IMR-90 (cell line): ENCODE data around the gene RYR2. TPM values are rescaled to one million over a fixed set of nuclear protein-coding genes. Genes with fewer than 3 reads are reported as not detected.

Source experiments
- ATAC-seq: fragments of 200-7000 bp; cut with Tn5 transposase; 2 replicates; pipeline ENCODE4 v1.9.1; 2020; ENCODE audit warnings: low read depth, mild to moderate bottlenecking, moderate library complexity
- BruUV-seq: library from RNA; stranded (reverse); fragments of 400-500 nt; replicated peaks from 2 replicates; lab custom pipeline; 2021; lab: Mats Ljungman, UMichigan
- CTCF ChIA-PET: fragments of 300-600 bp; formaldehyde crosslinking; extraction: SDS; loops from one replicate; lab custom pipeline; 2021; ENCODE audit warnings: antibody characterized with exemption; lab: Yijun Ruan, JAX
- POLR2A ChIA-PET: fragments of 300-600 bp; sonication (Branson Sonifier 250); formaldehyde crosslinking; loops from one replicate; lab custom pipeline; 2022; ENCODE audit warnings: antibody characterized with exemption; ENCODE audit not compliant: unreplicated experiment; lab: Charles Lee
- DNase-seq: peaks from one replicate; pipeline ENCODE4 v3.0.0; 2013
- H2AFZ ChIP-seq: replicated peaks from 2 replicates; pipeline ENCODE3; 2013; ENCODE audit warnings: low read length, mild to moderate bottlenecking; ENCODE audit not compliant: poor library complexity
- H2AK5ac ChIP-seq: 2 replicates; pipeline ENCODE4 v1.6.1; 2013; ENCODE audit warnings: low read depth, low read length, inconsistent platforms
- H2AK9ac ChIP-seq: replicated peaks from 2 replicates; pipeline ENCODE3; 2013; ENCODE audit warnings: mild to moderate bottlenecking, low read depth, low read length, moderate library complexity; ENCODE audit not compliant: poor library complexity
- H2BK120ac ChIP-seq: 2 replicates; pipeline ENCODE4 v1.6.1; 2013; ENCODE audit warnings: low read depth, low read length, inconsistent platforms
- H2BK15ac ChIP-seq: 3 replicates; pipeline ENCODE4 v1.6.1; 2013; ENCODE audit warnings: low read depth, low read length, inconsistent platforms
- H2BK20ac ChIP-seq: 2 replicates; pipeline ENCODE4 v1.6.1; 2013; ENCODE audit warnings: low read depth, mild to moderate bottlenecking, inconsistent platforms, low read length, moderate library complexity
- H2BK5ac ChIP-seq: 2 replicates; pipeline ENCODE4 v1.6.1; 2013; ENCODE audit warnings: mild to moderate bottlenecking, low read depth, low read length, inconsistent platforms; ENCODE audit not compliant: poor library complexity, severe bottlenecking
- H3K14ac ChIP-seq: replicated peaks from 2 replicates; pipeline ENCODE4 v1.6.1; 2013; ENCODE audit warnings: low read depth, low read length, inconsistent platforms
- H3K18ac ChIP-seq: 2 replicates; pipeline ENCODE4 v1.6.1; 2013; ENCODE audit warnings: low read depth, low read length, control low read depth
- H3K23ac ChIP-seq: 2 replicates; pipeline ENCODE4 v1.6.1; 2013; ENCODE audit warnings: low read depth, low read length, inconsistent platforms
- H3K27ac ChIP-seq: 2 replicates; pipeline ENCODE4 v1.5.1; 2013; ENCODE audit warnings: mild to moderate bottlenecking, control low read depth, low read length; ENCODE audit not compliant: insufficient read depth
- H3K27me3 ChIP-seq: 2 replicates; pipeline ENCODE4 v1.6.1; 2013; ENCODE audit warnings: low read length; ENCODE audit not compliant: control insufficient read depth, insufficient read depth
- H3K36me3 ChIP-seq: 2 replicates; pipeline ENCODE4 v1.6.1; 2013; ENCODE audit warnings: low read length, mixed read lengths; ENCODE audit not compliant: control insufficient read depth, insufficient read depth
- H3K4ac ChIP-seq: 2 replicates; pipeline ENCODE4 v1.6.1; 2013; ENCODE audit warnings: low read depth, low read length, inconsistent platforms
- H3K4me1 ChIP-seq: 2 replicates; pipeline ENCODE4 v1.6.1; 2013; ENCODE audit warnings: low read length, mixed read lengths; ENCODE audit not compliant: control insufficient read depth, insufficient read depth
- H3K4me2 ChIP-seq: 2 replicates; pipeline ENCODE4 v1.6.1; 2013; ENCODE audit warnings: low read depth, mild to moderate bottlenecking, control low read depth, low read length, moderate library complexity
- H3K4me3 ChIP-seq: 2 replicates; pipeline ENCODE4 v1.5.1; 2013; ENCODE audit warnings: low read depth, mild to moderate bottlenecking, control low read depth, low read length, moderate library complexity; ENCODE audit not compliant: insufficient read depth
- H3K56ac ChIP-seq: 2 replicates; pipeline ENCODE4 v1.6.1; 2013; ENCODE audit warnings: low read length, inconsistent platforms; ENCODE audit not compliant: insufficient read depth; ENCODE audit errors: extremely low read depth
- H3K79me1 ChIP-seq, 2 experiments: 2 replicates each; pipeline ENCODE4 v1.6.1; 2013; ENCODE audit warnings: low read length in 2 of 2, inconsistent platforms in 1 of 2, low read depth in 1 of 2
- H3K9ac ChIP-seq: 2 replicates; pipeline ENCODE4 v1.6.1; 2013; ENCODE audit warnings: low read depth, low read length, control low read depth
- H3K9me1 ChIP-seq: 2 replicates; pipeline ENCODE4 v1.6.1; 2013; ENCODE audit warnings: low read length, inconsistent platforms; ENCODE audit not compliant: insufficient read depth
- H3K9me3 ChIP-seq: 2 replicates; pipeline ENCODE4 v1.6.1; 2013; ENCODE audit warnings: low read length; ENCODE audit not compliant: control insufficient read depth, insufficient read depth
- H4K20me1 ChIP-seq: 2 replicates; pipeline ENCODE4 v1.6.1; 2013; ENCODE audit warnings: low read length, inconsistent platforms; ENCODE audit not compliant: insufficient read depth
- H4K5ac ChIP-seq: 2 replicates; pipeline ENCODE4 v1.6.1; 2013; ENCODE audit warnings: mild to moderate bottlenecking, low read depth, low read length, control low read depth
- H4K8ac ChIP-seq, 2 experiments: 2 replicates each; pipeline ENCODE4 v1.6.1; 2013; ENCODE audit warnings: low read depth in 2 of 2, low read length in 2 of 2, control low read depth in 1 of 2, inconsistent platforms in 1 of 2
- H4K91ac ChIP-seq: 2 replicates; pipeline ENCODE4 v1.6.1; 2013; ENCODE audit warnings: low read depth, low read length, inconsistent platforms; ENCODE audit not compliant: insufficient read depth
- BHLHE40 ChIP-seq: fragments of 150-350 bp; IDR thresholded peaks from 2 replicates; pipeline ENCODE4 v1.6.1; 2016; ENCODE audit warnings: mild to moderate bottlenecking, low read depth, low read length
- CHD1 ChIP-seq: IDR thresholded peaks from 2 replicates; pipeline ENCODE4 v1.6.1; 2012; ENCODE audit warnings: low read depth, low read length, improper control_type of control experiment
- FOS ChIP-seq: fragments of 150-350 bp; IDR thresholded peaks from 2 replicates; pipeline ENCODE4 v1.6.1; 2016; ENCODE audit warnings: low read depth, low read length
- MAFK ChIP-seq: IDR thresholded peaks from 2 replicates; pipeline ENCODE4 v1.6.1; 2012; ENCODE audit warnings: low read depth, low read length, improper control_type of control experiment
- MXI1 ChIP-seq: IDR thresholded peaks from 2 replicates; pipeline ENCODE4 v1.6.1; 2012; ENCODE audit warnings: low read depth, mild to moderate bottlenecking, low read length, moderate library complexity, borderline replicate concordance
- NFE2L2 ChIP-seq: fragments of 150-350 bp; IDR thresholded peaks from 2 replicates; pipeline ENCODE4 v1.6.1; 2016; ENCODE audit warnings: low read depth, mild to moderate bottlenecking, low read length
- RAD21 ChIP-seq: IDR thresholded peaks from 2 replicates; pipeline ENCODE4 v1.6.1; 2012; ENCODE audit warnings: low read length, improper control_type of control experiment
- RCOR1 ChIP-seq: IDR thresholded peaks from 2 replicates; pipeline ENCODE4 v1.6.1; 2012; ENCODE audit warnings: mild to moderate bottlenecking, low read length, improper control_type of control experiment; ENCODE audit not compliant: insufficient replicate concordance
- WGBS, 2 experiments: methylation state at CpG; one replicate each; pipeline versions ENCODE4 v1.1.5 to v1.1.7; 2013; ENCODE audit warnings: missing lambda C conversion rate in 2 of 2; ENCODE audit not compliant: insufficient read length in 1 of 2; ENCODE audit errors: extremely low coverage in 2 of 2; 5-methylcytosine and 5-hydroxymethylcytosine counted together
- dilution Hi-C: fragments of 300-500 bp; cut with HindIII; formaldehyde crosslinking; loops from one replicate; pipeline ENCODE4 v1.14.3; 2018; ENCODE audit warnings: low sequenced_read_pairs; ENCODE audit not compliant: unreplicated experiment
- in situ Hi-C: fragments of 300-500 bp; cut with MboI; formaldehyde crosslinking; loops from 3 replicates; pipeline ENCODE4 v1.14.3; 2019; ENCODE audit warnings: low sequenced_read_pairs, inconsistent platforms, mixed read lengths
- intact Hi-C: fragments of 100-400 bp; cut with micrococcal nuclease; formaldehyde crosslinking; loops from 2 replicates; pipeline ENCODE4 v1.10.0; 2022
- polyA plus RNA-seq, 3 experiments: library from polyadenylated mRNA; depleted of rRNA; stranded (reverse); fragments of >200 nt; gene quantifications; 2 replicates each; pipeline ENCODE4 v1.2.3, GENCODE V29; 2012; ENCODE audit warnings: low replicate concordance in 1 of 3
- total RNA-seq: library from RNA; depleted of rRNA; stranded (reverse); fragments of >200 nt; gene quantifications from 2 replicates; pipeline ENCODE4 v1.2.3, GENCODE V29; 2012
- TF ChIP-seq, protein P1 (sequence below): fragments of 150-350 bp; IDR thresholded peaks from 2 replicates; pipeline ENCODE4 v1.6.1; 2017; ENCODE audit warnings: mild to moderate bottlenecking, antibody characterized with exemption, low read length, low read depth
- TF ChIP-seq, protein P2 (sequence below): conservative IDR thresholded peaks from 2 replicates; pipeline ENCODE4 v1.5.1; 2012; ENCODE audit warnings: mild to moderate bottlenecking, low read depth, low read length, improper control_type of control experiment

Gene RYR2
- total and polyA plus RNA-seq, 2 of the 4 experiments (the other 2 are of a cell fraction) = not detected

DNA sequence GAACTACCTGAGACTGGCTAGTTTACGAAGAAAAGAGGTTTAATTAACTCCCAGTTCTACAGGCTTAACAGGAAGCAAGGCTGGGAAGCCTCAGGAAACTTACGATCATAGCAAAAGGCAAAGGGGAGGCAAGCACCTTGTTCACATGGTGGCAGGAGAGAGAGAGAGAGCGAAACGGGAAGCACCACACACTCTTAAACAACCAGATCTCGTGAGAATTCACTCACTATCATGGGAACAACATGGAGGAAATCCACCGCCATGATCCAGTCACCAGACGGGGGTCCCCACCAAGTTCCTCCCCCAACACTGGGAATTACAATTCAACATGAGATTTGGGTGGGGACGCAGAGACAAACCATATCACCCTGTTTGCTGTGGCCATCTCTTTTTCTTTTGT lies 49.5 kb upstream of the RYR2 start (continued):
- TF ChIP-seq RAD21 = no peak
- no peak for TF ChIP-seq NFE2L2

DNA sequence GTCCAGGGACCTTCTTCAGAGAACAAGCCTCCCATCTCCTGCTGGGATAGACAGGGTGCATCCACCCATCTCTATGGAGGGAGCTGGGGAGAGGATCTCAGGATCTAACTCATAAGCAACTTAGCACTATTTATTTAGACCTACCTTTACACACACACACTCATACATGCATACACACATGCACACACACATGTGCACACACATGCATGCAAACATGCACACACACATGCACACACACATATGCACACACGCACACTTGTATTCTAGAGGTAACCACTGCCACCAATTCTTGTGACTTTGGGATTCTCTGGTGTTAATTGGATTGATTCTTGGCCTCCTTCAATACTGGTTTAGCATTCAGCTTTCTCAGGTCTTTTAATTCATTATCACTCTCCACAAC lies 47.5 kb upstream of the RYR2 start:
- H4K8ac ChIP-seq = no peak overlapping the region
- H3K9me1 ChIP-seq = no peaks in the 10 kb centered on the region
- no peak overlapping the region for H2AK9ac ChIP-seq
- no peaks in the 10 kb centered on the region for H3K4me1 ChIP-seq
- dilution Hi-C loops (no loop called here), in situ Hi-C loops (no loop called here), intact Hi-C loops (no loop called here)
- no peak overlapping the region for H2BK5ac ChIP-seq
- H4K5ac ChIP-seq = no peak overlapping the region
- H3K27me3 ChIP-seq = no peaks in the 10 kb centered on the region
- H3K23ac ChIP-seq = no peak overlapping the region
- no peak overlapping the region for H3K18ac ChIP-seq
- H4K20me1 ChIP-seq = no peaks in the 10 kb centered on the region
- H3K4ac ChIP-seq = no peak overlapping the region
- no CpG with 5 or more reads among the region's 1 CpG for WGBS, 2 experiments
- peaks cover 29% of the 10 kb centered on the region for H3K9me3 ChIP-seq
- H2AFZ ChIP-seq = no peak overlapping the region
- H3K79me1 ChIP-seq = no peaks in the 10 kb centered on the region
- H3K9ac ChIP-seq = no peak overlapping the region
- H2AK5ac ChIP-seq = no peak overlapping the region
- no peaks in the 10 kb centered on the region for H3K36me3 ChIP-seq
- BruUV-seq = no TSS peak
- DNase-seq (no peak), ATAC-seq (no peak)
- ChIA-PET POLR2A (no interaction called here), CTCF (no interaction called here)
- no peak overlapping the region for H3K4me2 ChIP-seq
- H3K56ac ChIP-seq = no peak overlapping the region
- H3K14ac ChIP-seq = no peak overlapping the region
- H3K4me3 ChIP-seq = no peak overlapping the region
- no peak overlapping the region for H4K91ac ChIP-seq
- no peak overlapping the region for H2BK15ac ChIP-seq
- H2BK120ac ChIP-seq = no peak overlapping the region
- TF ChIP-seq RCOR1 (no peak), MAFK (no peak), CHD1 (no peak), FOS (no peak), BHLHE40 (no peak), RAD21 (no peak), MXI1 (no peak)
- TF ChIP-seq, protein P1, sequence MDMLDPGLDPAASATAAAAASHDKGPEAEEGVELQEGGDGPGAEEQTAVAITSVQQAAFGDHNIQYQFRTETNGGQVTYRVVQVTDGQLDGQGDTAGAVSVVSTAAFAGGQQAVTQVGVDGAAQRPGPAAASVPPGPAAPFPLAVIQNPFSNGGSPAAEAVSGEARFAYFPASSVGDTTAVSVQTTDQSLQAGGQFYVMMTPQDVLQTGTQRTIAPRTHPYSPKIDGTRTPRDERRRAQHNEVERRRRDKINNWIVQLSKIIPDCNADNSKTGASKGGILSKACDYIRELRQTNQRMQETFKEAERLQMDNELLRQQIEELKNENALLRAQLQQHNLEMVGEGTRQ = no peak
- TF ChIP-seq, protein P2, sequence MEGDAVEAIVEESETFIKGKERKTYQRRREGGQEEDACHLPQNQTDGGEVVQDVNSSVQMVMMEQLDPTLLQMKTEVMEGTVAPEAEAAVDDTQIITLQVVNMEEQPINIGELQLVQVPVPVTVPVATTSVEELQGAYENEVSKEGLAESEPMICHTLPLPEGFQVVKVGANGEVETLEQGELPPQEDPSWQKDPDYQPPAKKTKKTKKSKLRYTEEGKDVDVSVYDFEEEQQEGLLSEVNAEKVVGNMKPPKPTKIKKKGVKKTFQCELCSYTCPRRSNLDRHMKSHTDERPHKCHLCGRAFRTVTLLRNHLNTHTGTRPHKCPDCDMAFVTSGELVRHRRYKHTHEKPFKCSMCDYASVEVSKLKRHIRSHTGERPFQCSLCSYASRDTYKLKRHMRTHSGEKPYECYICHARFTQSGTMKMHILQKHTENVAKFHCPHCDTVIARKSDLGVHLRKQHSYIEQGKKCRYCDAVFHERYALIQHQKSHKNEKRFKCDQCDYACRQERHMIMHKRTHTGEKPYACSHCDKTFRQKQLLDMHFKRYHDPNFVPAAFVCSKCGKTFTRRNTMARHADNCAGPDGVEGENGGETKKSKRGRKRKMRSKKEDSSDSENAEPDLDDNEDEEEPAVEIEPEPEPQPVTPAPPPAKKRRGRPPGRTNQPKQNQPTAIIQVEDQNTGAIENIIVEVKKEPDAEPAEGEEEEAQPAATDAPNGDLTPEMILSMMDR = no peak
- H2BK20ac ChIP-seq = no peak overlapping the region
- H3K27ac ChIP-seq = no peak overlapping the region
